GDM1 (cell line): ENCODE measurements around the gene CPNE7.
"Not testable (repeated sequence)": the region's sequence is repeated elsewhere in the genome, so short reads cannot be mapped to it uniquely, and the experiment has no call there.

ENCODE experiments used
- DNase-seq: peaks from one replicate; lab custom pipeline; 2025; lab: John Stamatoyannopoulos, UW

CPNE7 gene

DNA sequence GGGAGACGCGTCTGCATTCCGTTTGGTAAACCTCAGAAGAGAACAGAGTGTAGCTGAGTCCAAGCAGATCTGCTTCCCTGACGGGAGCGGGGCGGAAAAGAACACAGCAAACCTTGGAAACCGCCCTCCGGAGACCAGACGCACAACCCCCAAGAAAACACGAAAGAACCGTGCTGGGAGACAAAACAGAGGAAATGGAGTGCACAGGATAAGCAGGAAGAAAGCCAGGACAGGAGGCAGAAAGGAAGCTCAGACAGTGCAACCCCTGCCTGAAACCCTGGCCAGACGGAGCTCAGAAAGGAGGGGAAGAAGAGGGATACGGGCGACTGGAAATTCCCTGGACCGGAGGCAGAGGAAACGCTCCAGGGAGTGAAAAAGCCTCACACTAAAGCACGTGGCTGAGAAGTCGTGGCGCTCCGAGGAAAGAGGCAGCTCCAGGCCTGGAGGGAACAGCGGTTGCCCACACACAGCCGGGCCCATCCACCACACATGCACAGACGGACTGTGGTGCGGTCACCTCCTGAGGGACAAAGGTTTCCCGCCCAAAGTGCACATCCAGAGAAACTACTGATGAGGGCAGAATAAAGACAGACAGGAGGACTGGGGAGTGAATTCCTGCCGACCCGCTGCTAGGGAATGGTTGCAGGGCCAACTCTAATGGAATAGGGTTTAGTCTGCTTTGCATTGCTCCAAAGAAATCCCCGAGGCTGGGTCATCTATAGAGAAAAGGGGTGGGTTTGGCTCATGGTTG lies 48.1 kb downstream of the CPNE7 start:
- DNase-seq, result no peak

DNA sequence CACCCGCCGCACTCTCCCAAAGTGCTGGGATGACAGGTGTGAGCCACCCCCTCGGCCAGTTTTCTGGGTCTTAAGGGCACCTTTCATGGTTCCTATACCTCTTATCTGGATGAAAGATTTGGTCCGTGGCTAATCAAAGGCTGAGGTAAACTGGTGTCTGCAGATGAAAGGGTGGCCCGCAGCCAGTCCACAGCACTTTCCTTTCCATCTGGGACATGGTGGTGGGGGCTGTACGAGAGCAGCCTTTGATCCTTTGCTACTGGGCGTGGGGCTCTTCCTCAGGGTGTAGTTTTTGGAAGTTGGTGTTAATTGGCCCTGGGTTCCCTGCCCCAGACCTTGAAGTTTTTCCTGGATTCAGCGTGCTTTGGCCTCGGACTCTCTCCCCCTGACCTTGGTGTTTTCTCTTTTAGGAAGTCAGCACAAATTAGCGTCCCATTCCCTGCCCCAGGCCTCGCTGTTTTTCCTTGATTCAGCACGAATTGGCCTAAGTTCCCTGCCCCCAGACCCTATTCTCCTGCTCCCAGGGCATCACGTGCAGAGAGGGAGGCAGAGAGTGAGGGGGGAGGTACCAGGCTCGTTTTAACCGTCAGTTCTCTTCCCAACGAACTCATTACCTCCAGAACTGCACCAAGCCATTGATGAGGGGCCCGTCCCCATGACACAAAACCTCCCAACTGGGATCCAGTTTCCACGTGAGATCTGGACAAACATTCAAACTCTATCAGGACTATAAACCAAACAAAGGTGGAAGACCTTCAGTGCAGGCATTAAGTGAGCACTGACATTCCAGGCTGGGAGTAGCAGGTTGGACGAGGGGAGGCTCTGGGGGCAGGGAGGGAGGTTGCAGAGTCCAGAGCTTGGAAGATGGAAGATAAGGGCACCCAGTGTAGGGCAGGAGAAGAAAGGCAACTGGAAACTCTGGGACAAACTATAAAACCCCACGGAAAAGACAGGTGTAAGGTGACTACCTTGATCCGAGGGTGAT lies 49.5 kb downstream of the CPNE7 start:
- DNase-seq, result no peak

DNA sequence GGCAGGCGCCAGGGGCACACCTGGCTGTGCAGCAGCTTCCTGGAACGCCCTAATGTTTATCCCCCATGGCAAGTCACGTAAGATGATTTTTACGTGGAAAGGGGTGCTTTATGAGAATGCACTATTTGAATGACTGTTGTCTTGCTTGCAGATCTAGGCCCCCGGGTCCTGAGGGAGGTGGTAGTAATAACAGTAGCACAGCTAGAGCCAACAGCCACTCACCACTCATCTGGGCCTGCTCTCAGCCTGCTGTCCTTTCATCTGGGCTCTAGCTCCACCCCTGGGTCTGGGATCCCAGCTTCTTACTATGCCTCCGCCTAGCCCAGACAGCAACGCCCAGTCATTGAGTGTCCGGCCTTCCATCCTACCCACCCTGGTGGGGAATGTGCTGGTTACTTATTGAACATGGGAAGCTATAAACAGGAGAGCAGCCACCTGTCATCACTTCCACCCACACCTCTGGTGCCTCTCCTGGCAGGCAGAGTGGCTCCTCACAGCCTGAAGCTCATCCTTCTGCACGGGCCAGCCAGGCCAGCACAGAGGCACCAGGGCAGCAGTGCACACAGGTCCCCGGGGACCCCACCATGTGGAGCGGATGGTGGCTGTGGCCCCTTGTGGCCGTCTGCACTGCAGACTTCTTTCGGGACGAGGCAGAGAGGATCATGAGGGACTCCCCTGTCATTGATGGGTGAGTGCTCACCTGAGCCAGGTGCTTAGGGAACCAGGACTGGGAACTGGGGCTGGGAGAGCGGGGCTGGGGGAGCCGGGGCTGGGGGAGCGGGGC lies 54.5 kb downstream of the CPNE7 start:
- no peak for DNase-seq

- no peak for DNase-seq
Observed at GRCh38 chr16:89633064-89633631, 57.6 kb downstream of the CPNE7 start.

DNA sequence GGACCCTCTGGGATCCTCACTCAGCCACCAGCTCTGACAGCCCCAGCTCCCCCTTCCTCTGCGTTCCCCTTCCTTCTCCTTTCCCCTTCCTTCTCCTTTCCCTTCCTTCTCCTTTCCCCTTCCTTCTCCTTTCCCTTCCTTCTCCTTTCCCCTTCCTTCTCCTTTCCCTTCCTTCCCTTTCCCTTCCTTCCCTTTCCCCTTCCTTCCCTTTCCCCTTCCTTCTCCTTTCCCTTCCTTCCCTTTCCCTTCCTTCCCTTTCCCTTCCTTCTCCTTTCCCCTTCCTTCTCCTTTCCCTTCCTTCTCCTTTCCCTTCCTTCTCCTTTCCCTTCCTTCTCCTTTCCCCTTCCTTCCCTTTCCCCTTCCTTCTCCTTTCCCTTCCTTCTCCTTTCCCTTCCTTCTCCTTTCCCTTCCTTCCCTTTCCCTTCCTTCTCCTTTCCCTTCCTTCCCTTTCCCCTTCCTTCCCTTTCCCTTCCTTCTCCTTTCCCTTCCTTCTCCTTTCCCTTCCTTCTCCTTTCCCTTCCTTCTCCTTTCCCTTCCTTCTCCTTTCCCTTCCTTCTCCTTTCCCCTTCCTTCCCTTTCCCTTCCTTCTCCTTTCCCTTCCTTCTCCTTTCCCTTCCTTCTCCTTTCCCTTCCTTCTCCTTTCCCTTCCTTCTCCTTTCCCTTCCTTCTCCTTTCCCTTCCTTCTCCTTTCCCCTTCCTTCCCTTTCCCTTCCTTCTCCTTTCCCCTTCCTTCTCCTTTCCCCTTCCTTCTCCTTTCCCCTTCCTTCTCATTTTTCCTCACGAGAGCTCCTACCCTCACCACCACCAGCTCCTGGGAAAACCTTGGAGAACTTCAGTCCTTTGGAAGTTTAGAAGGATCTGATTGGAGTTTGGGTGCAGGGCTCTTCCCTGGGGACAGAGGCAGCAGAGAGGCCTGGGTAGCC lies 59.2 kb downstream of the CPNE7 start:
- not testable (repeated sequence) for DNase-seq

DNA sequence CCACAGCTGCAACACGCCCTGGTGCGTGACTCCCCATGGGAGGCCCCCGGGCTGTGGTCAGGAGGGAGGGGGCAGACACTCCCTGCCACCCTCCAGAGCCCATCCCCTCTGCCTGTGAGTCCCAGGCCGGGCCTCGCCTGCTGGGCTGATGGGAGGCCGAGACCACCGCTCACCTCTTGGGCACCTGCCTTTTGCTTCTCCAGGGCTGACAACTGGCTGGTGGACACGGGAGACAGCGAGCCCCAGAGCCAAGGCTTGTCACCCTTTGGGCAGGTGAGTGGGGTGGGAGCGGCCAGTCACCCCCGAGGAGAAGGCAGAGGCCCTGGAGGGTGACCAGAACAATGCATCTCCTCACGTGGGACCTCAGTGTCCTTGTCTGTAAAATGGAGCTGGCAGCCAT lies 61.1 kb downstream of the CPNE7 start:
- DNase-seq, result no peak

GRCh38 chr16:89637379-89637778 lies 61.8 kb downstream of the CPNE7 start:
- no peak for DNase-seq

- DNase-seq, result no peak
Observed at GRCh38 chr16:89638455-89638854, 62.9 kb downstream of the CPNE7 start.

DNA sequence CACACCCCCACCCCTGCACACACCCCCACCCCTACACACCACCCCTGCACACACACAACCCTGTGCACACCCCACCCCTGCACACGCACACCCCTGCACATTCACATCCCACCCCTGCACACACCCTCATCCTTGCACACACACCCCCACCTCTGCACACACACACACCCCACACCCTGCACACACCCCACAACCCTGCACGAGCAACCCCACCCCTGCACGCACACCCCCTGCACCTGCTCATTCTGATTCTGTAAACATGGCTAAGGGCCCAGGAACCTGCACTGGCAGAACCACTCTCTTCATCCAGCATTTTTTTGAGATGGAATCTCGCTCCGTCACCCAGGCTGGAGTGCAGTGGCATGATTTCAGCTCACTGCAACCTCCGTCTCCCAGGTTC lies 63.8 kb downstream of the CPNE7 start:
- DNase-seq, result no peak

DNA sequence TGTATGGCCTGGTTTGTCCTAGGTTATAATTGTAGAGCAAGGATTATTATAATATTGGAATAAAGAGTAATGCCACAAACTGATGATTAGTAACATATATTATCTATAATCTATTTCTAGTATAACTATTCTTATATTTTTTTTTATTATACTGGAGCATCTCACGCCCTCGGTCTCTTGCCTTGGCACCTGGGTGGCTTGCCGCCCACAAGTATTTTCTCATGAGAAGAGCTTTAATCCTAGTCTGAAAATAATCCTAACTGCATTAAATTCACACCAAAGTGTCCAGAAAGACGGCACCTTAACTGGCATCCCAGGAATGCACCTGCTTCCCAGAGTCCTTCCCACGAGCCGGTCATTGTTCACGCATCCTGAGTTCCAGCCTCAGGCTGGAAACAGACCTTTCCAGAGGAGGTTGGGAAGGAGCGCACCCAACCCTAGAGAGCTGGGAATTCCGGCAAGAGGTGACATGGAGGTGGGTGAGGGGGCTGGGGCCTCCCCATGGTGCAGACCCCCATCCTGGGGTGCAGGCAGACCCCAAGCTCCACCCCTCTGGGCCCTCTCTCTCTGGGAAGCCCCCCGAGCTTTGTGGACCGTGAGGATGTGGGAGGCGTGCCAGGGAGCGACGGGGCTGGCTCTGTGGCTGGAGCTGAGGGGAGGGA lies 66.0 kb downstream of the CPNE7 start:
- DNase-seq, result no peak

- DNase-seq, result no peak
Observed at GRCh38 chr16:89642574-89642973, 67.0 kb downstream of the CPNE7 start.

GRCh38 chr16:89643769-89644300 lies 68.3 kb downstream of the CPNE7 start:
- no peak for DNase-seq

- no peak for DNase-seq
Observed at GRCh38 chr16:89645122-89645521, 69.6 kb downstream of the CPNE7 start.

GRCh38 chr16:89646270-89646669 lies 70.7 kb downstream of the CPNE7 start:
- DNase-seq, result no peak
